GM19455 (cell line): Measurements from ENCODE around the gene SLC25A11.

Experiments used
- ATAC-seq: cut with Tn5 transposase; IDR thresholded peaks from one replicate; pipeline ENCODE4 v1.9.1; 2021; ENCODE audit not compliant: unreplicated experiment

The SLC25A11 gene

DNA sequence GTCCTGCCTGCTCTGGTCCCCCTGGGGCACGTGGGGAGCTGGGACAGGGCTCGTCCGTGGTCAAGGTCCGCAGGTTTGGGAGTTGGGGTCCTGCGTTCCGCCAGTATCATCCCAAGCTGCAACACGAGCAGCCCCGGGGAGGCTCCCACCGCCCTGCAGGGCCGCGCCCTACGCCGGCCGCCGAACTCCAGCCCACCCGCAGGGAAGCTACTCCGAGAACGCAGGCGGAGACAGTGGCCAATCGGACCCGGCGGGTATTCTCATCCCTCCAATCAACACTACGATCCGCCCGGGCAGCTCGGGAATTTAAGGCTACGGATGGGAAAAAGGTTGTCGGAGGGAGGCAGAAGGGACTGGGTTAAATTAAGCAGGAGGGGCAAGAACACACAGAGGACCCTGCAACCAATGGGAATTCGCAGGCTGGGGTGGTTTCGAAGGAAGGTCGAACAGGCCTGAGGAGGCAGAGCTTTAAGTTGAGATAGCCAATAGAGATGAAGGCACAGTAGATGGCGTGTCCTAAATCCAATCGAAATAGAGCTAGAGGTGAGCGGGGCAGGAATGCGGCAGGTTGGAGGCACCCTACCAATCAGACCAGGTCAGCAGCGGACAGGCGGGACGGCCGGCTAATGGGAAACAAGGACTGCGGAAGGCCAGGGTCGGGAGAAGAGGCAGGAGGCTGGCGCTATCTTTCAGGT, 27.1 kb upstream of the SLC25A11 start:
- peak; percentile 86 for ATAC-seq

DNA sequence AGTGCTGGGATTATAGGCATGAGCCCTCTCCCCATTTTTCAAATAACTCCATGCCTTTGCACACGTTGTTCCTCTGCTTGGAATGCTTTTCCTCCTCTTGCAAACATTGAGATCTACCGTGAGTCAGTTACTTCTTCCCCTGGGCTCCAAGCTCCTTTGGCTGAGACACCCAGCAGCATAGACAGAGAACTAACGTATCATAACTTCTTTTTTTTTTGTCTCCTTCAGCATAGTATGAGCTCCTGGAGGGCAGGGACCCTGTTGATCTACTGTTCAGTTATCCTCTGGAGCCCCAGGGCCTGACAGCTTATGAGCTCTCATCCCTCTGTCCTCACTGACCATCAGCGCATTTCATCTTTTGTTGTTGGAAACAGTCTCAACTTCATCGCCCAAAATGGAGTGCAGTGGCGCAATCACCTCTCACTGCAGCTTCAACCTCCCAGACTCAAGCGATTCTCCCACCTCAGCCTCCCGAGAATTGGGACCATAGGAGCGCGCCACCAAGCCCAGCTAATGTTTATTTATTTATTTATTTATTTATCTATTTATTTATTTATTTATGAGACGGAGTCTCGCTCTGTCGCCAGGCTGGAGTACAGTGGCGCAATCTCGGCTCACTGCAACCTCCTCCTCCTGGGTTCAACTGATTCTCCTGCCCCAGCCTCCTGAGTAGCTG, 25.6 kb upstream of the SLC25A11 start:
- no peak for ATAC-seq

DNA sequence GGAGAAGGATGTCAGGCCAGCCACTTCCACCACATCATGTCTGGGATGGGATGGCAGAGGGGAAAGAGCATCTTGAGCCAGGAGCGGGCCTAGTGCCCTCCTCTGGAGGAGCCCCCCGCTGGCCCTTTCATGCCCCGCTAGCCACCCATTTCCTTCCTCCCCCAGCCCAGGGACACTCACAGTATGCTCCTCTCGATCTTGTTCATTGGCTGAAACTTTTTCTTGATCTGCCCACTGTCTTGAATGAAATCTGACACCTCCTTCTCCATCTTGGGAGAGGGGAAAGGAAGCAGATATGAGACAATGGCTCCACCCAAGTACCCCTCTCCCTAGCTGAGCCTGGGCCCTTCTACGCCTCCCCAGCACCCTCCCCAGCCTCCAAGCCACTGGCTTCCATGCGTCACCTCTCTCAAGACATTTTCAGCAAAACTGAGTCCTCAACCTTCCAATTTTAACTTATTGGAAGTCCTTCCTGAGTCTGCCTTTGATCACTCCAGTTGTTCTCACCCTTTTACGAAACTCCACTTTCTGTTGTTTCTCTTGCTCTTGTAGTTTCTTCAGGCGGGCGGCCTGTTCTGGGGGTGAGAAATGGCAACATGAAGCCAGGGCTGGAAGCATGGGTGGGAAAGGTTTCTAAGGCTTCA, 20.6 kb upstream of the SLC25A11 start:
- ATAC-seq = no peak

DNA sequence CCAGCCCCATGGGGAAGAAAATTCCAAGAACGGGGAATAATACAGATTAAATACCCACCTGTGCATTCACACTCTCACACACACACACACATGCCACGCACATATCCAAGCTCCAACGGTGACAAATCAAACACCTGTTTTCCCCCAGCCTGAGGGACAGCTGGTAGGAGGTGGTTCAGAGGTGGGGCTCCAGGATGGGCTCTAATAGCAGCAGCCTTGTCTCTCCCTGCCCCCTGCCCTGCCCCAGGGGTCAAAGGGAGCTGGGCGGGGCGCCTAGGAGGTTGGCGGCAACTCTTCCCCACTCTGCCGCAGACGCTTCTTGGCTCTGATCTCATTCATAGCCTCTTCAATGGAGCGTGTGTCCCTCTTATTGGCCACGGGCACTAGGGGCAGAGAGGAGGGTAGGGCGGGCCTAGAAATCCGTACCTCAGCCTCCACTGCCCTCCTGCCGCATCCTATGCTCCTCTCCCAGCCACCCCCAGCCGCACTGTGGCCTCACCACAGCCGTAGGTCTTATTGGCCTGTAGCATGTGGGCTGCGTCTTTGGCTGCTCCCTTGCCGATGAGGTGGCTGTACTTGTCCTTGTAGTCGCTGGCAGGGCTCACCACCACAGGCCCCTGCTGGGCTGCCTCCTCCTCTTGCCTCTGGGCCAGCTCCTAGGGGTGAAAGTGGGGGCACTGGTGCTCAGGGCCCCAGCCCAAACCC, 19.6 kb upstream of the SLC25A11 start:
- ATAC-seq = no peak

DNA sequence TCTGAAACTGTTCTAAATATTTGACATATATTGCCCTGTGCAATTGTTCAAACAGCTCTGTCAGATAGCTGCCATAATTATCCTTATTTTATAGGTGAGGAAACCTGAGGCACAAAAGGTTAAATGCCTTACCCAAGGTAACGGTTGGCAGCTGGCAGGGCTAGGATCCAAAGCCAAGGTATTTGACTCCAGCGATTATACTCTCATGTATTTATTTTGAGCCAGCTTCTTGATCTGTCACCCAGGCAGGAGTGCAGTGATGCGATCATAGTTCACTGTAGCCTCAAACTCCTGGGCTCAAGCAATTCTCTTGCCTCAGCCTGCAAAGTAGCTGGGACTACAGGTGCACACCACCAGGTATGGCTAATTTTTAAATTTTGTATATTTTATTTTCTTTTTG, 18.3 kb upstream of the SLC25A11 start:
- ATAC-seq = no peak

DNA sequence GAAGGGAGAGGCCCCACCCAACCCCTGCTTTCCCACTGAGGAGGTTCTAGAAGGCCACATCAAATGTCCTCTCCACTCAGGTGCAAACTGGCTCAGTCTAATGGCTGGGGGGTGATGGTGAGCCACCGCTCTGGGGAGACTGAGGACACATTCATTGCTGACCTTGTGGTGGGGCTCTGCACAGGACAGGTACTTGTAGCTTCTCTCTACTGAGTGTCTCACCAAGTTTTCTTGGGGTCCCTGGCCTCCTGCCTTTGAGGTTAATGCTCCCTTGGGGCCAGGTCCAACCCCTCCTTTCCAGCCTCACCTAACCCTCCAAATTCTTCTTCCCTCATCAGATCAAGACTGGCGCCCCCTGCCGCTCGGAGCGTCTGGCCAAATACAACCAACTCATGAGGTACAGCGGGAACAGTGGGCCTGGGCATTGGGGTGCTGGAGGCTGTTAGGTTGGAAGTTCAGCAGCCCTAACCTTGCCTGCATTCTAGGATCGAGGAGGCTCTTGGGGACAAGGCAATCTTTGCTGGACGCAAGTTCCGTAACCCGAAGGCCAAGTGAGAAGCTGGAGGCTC, 16.7 kb upstream of the SLC25A11 start:
- no peak for ATAC-seq

DNA sequence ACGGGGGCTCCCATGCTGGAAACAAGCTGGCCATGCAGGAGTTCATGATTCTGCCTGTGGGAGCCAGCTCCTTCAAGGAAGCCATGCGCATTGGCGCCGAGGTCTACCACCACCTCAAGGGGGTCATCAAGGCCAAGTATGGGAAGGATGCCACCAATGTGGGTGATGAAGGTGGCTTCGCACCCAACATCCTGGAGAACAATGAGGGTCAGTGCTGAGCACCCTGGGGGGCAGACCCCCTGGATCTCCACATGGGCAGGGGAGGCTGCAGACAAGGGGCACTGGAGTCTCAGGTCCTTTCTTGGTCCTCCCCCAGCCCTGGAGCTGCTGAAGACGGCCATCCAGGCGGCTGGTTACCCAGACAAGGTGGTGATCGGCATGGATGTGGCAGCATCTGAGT, 15.2 kb upstream of the SLC25A11 start:
- no peak for ATAC-seq

DNA sequence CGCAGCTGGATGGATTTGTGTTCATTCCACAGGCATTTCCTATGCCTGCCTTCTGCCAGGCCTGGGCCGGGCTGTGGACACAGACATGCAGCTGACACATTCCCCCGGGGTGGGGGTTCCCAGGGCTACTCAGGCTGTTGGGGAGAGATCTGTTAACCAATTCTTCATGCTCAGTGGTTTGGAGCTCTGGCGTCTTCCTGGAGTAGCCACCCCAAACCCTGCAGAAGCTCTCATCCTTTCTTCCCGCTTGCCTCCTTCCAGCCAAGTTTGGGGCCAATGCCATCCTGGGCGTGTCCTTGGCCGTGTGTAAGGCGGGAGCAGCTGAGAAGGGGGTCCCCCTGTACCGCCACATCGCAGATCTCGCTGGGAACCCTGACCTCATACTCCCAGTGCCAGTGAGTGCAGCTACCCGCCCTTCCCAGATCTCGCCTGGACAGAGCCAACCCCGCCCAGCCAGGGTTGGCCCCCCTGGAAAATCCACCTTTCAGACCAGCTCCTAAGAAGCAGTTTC, 13.7 kb upstream of the SLC25A11 start:
- no peak for ATAC-seq

DNA sequence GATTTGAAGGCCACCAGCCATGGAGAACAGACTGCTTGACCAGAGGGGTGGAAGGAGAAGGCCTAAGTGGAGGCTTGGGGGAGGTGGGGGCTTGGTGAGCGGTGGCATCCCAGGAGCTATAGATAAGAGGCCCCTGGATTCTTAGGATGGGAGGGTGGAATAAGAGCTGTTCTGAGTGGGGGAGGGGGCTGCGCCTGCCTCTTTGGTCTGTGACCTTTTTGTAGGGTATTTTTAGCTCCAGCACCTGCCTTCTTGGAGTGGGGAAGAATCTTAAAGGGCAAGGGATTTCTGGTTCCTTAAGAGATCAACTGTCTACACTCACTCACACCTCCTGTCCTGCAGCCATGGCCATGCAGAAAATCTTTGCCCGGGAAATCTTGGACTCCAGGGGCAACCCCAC, 11.6 kb upstream of the SLC25A11 start:
- no peak for ATAC-seq

DNA sequence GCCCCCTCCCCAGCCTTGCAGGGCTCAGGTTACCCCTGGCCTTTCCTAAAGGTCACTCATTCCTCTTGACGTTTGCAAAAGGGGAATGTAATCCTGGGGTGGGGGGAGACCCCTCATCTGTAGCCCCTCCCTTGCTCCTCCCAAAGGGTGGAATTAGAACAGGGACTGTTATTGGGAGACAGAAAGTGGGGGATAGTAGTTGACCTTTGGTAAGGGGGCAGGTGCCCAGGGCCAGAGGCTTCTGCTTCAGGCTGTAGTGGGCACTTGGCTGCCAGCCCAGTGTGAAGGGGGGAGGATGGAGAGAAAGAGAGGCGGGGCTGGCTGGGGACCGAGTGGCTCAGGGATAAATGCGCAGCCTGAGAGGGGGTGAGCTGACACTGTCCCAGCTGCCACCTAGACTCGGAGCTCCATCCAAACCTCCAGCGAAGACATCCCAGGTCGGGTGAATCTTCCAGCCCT, 10.9 kb upstream of the SLC25A11 start, which contains the start of gene ENO3:
Gene ENO3, plus strand, starts transcription at position 374 of the 459 bp plus-strand sequence. CDS start 711 bp downstream, outside the sequence.
- no peak for ATAC-seq

DNA sequence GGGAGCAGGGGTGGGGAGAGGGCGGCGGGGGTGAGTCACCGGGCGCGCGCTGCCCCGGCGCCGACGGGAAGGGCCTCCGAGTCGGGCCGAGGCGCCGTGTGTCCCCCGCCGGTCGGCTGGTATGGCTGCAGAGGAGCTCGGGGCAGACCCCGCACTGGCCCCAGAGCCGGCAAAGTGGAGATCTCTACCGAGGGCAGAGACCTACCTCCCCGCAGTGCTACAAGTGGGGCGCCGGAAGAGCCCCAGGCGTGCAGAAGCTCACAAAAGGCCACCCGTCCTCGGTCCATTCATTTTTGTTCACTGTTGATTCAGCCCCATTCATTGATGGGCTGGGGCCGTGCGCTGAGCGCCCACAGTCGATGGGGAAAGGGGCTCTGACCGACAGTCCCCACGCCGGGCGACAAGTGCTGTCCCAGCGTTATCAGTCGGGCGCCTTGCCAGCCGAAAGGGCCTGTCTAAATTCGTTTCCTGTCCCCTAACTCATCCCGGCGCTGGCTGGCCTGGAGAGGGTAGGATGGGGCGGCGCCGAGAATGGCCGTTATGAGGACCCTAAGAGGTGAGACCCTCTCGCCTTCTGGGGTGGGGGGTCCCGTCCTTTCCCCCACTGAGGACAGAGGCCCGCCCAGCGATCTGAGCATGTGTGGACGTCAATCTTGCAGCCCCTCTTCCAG, 10.4 kb upstream of the SLC25A11 start:
- no peak for ATAC-seq

DNA sequence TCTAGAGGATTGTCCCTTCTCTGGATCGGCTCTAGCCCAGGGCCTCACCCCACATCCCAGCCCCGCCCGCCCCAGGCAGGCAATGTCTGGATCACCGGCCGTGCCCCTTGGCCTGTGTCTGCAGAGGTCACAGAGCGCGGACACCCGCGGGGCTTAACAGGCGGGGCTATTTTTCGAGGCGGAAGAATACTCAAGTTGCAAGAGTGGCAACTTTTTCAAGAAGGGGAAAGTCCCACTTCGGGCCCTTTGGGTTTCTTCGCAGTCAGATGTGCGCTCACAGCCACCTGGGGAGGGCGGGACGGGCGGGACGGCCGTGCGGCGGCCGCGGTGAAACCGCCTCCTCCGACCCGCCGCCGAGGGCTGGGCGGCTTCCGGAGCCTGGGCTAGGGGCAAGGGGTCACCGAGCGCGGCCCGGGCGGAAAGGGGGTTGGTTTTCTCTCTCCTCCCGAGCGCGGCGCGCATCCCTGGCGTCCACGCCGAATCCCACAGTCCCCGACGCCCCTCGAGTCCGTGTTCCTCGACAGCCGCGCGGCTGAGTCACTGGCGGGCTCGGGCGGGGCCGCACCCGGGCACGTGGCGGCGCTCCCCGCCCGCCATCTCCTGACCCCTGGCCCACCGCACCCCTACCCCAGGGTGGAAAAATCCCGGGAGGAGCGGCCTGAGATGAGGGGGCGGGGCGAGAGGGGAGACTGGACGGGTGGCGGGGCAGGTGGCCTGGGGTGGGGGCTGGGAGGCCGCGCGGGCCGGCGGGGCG, 9.7 kb upstream of the SLC25A11 start:
- ATAC-seq = peak; percentile 32

DNA sequence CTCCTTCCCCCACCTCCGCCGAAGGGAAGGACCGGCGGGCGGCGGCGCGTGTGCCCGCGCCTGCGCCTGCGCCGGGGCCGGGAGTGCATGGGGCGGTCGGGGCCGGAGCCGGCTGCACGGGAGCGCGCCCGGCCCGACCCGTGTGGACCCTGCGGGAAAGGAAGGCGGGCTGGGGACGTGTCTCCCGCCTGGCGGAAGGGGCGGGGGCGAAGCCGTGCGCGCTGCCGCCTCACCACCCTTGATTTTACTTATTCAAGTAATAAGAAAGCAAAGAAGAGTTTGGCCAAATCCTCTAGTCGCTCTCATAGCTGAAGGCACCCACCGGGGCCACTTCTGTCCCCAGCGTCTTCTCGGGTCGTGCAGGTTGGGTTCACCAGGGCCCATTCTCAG, 9.1 kb upstream of the SLC25A11 start:
- peak; percentile 27 for ATAC-seq

DNA sequence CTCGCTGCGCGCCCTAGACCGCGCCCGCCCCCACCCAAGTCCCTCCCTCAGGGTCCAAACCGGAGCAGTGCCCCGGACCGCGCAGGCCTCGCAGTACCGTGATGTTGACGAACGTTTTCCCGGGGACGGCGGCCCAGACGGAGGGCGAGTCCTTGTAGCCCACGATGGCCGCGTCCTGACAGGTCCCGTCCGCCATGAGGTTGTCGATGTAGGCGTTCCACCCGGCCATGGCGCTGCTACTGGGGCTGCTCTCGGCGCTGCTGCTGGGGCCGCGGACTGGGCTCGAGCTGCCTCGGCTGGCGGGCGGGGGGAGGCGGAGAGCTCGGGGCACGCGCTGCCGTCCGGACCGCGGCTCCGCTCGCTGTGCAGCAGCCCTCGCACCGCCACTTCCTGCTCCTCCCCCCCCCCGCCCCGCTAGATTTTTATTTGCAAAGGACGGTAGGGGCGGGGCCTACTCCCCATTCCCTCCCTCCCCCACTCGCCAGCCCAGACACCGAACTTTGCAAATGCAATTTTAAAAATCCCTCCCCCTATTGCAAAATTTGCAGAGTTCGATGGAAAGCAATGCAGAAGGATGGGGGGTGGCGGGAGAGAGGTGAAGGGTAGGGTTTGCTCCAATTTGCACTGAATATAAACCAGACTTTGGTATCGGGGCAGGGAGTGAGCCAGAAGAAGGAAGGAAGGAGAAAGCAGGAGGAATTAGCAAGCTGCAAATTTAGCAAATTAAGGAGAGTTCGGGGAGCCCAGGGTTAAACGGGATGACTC, 8.5 kb upstream of the SLC25A11 start, which contains the start of gene PFN1:
Gene PFN1, minus strand, starts transcription at position 365 of the 765 bp plus-strand sequence. Its CDS starts 136 bp downstream, at position 229.
- ATAC-seq = peak; percentile 18

DNA sequence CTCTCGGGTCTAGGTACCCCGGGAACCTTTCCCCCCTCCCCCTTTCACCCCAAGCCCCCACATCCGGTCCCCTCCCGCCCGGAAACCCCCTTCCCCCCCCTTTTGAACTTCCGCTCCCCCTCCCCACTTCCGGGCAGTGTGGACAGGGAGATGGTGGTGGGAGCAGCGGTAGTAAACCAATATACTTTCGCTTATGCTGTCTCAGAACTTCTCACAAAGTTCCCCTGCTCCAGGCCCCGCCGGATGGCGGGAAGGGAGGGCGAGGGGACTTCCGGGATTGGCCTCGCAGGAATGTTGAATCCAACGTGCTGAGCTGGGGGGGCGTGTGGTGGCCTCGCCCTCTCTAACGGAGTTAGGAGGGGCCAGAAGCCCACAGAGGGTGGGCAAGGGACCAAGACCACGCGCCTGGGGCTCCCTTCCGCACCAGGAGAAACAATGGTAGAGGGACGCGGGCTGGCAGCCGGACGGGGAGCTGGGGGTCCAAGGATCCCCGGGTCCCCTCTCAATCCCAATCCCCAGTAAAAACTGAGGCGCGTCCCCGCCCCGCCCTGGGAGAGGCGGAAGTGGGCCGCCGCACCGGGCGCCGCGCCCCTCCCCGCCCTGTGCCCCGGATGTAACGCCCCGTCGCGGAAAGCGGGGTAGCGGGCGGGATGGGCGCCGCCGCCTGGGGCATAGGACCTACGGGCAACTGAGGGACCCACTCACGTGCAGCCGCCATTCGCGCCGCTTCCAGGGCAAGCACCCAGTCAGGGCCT, 7.7 kb upstream of the SLC25A11 start:
- ATAC-seq = peak; percentile 9

DNA sequence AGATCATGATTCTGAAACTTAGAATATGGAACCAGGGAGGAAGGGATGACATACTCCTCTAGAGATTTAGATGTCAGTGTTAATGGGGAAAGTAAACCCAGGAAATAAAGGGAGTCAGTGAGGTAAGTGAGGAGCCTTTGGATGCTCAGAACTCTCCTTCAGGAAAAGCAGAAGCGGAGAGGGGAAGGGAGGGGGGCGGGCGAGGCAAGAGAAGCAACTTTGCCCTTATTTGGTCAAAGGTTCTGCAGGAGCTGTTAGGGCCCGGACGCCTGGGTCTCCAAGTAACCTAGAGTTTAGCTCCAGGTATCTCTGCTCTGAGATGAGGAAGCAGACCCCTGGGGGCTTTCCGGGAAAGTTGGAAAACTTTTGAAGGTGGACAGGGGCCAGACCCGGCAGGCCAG, 7.2 kb upstream of the SLC25A11 start:
- ATAC-seq = no peak

DNA sequence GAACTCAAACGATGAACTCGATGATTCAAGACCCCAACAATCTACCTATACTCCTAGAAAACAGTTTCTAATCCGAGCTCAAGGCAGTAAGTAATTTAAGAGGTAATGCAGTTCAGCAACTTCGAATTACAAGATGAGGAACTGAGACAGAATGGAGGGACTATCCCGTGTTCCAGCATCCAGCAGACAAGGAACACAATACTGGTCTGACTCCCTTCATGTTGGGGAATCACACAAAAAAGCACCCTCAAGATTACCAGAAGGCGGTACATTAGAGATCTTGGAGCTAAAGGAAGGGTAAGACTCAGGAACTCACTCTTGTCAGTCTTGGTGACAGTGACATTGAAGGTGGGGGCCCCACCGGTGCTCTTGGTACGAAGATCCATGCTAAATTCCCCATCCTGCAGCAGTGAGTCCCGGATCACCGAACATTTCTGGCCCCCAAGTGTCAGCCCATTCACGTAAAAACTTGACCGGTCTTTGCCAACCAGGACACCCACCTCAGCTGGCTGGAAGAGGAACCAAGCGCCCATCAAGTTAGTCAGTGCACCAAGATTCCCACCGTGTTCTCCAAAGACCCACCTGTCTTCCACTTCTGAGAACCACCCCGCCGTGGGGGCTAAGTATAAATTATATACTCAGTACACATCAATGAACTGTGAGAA, 6.6 kb upstream of the SLC25A11 start:
- no peak for ATAC-seq

DNA sequence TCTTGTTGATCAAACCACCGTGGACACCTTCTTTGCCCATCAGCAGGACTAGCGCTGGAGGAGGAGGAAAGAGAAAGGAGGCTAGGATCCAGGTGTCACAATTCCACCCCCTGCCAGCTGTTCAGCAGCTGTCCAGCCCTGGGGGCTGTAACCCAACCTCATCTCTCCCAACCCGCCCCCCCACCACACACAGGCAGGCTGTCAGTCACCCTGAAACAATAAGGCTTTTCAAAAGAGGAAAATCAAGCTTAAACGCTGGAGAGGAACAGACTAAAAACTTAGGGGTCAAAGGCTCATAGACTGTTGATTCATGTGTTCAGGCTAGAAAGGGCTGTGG, 6.1 kb upstream of the SLC25A11 start:
- no peak for ATAC-seq
